Adipose tissue (tissue), 3 donors: ENCODE results near the gene ASB7. TPM values are rescaled to one million over a fixed set of nuclear protein-coding genes. Genes with fewer than 3 reads are reported as not detected.

Source experiments
- H3K27ac ChIP-seq: one replicate; pipeline ENCODE4 v1.5.1; 2013; ENCODE audit warnings: low read depth, low read length
- WGBS, 3 donors: extraction: QIAGEN DNeasy Blood & Tissue Kit; methylation state at CpG; one replicate each; pipeline ENCODE4 v1.1.7; 2013; 5-methylcytosine and 5-hydroxymethylcytosine counted together
- polyA plus RNA-seq, 3 donors: library from polyadenylated mRNA; stranded (reverse); fragments of 200-250 nt; gene quantifications; one replicate each; pipeline ENCODE4 v1.2.3, GENCODE V29; 2013
- donor health status: healthy with polysubstance abuse.
- donor health status: Bipolar disorder and iron deficiency.
- donor health status: healthy.

Gene ASB7
- polyA plus RNA-seq, 3 donors: 2.1 to 4.2 (median 3.0) TPM

DNA sequence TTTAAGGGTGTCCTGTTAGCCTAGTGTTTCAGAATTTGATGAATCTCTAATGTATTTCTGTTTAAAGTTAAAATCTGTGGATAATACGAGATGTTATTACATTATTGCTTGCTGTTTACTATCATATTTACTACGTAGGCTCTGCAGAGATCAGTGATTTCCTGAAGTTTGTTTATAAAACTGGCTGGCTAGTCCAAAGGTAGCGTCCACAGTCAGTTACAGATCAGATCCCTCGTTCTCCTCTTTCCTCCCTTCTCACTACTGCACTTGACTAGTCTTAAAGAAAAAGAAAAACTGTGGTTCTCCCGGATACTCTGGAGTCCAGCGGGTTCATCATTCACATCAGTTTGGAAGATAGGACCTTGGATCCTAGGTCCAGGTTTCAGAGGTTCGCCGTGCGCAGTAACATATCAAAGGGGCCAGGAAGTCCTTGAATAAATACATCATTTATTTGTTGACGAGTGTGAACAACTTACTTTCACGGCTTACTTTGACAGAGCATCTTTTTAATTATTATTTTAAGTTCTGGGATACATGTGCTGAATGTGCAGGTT lies 35.9 kb downstream of the ASB7 start:
- 88 to 95% (median 93%) methylated on average over 11 of the region's 11 CpGs for WGBS, 3 donors
- H3K27ac ChIP-seq: no peak overlapping the region

- WGBS, 3 donors: 69 to 90% (median 71%) methylated on average over 9 of the region's 9 CpGs
Measured at GRCh38 chr15:100642213-100642949, 40.0 kb downstream of the ASB7 start.

DNA sequence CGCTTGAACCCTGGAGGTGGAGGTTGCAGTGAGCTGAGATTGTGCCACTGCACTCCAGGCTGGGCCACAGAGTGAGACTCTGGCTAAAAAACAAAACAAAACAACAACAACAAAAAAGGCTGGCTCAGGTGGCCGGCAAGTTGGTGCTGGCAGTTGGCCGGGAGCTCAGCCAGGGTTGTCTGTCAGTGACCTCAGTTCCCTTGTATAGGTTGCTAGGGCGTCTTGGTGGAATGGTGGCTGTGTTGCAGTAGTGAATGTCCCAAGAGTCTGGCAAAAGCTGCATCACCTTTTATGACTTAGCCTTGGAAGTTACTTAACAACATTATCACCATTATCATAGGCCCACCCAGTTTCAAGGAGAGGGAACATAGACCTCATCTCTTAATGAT lies 40.6 kb downstream of the ASB7 start:
- H3K27ac ChIP-seq: no peak overlapping the region
- 78 to 97% (median 86%) methylated on average over 4 of the region's 4 CpGs for WGBS, 3 donors

More at GRCh38 chr15:100642213-100642949, 40.0 kb downstream of the ASB7 start:
- no peak overlapping the region for H3K27ac ChIP-seq

GRCh38 chr15:100645671-100646070 lies 43.3 kb downstream of the ASB7 start:
- no peak overlapping the region for H3K27ac ChIP-seq

GRCh38 chr15:100648951-100649350 lies 46.6 kb downstream of the ASB7 start:
- WGBS, 3 donors: 85 to 95% (median 93%) methylated on average over 8 of the region's 8 CpGs
- H3K27ac ChIP-seq: no peak overlapping the region

More at GRCh38 chr15:100645671-100646070, 43.3 kb downstream of the ASB7 start:
- WGBS, 3 donors: 66 to 95% (median 78%) methylated on average over 5 of the region's 5 CpGs

GRCh38 chr15:100650685-100651084 lies 48.3 kb downstream of the ASB7 start:
- H3K27ac ChIP-seq: no peak overlapping the region
- WGBS, 3 donors: 54 to 85% (median 76%) methylated on average over 1 of the region's 1 CpG

DNA sequence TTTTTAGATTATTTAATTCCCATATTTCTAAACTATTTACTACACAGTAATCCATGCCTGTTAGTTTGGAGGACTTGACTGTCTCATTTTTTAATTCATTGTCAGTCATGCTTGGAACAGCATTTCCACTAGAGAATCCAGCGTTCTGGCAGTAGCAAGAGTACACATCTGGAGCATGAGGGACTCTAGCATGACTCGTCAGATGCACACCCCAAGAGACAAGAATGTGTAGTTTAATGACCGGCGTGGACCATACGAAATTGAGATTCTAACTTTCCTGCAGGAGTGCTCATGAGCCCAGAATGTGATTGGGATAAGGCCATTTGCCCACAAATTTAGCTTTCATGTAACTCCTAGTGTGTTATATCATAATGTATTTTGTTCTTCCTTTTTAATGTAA lies 48.9 kb downstream of the ASB7 start:
- no peak overlapping the region for H3K27ac ChIP-seq
- 70 to 92% (median 85%) methylated on average over 5 of the region's 5 CpGs for WGBS, 3 donors

DNA sequence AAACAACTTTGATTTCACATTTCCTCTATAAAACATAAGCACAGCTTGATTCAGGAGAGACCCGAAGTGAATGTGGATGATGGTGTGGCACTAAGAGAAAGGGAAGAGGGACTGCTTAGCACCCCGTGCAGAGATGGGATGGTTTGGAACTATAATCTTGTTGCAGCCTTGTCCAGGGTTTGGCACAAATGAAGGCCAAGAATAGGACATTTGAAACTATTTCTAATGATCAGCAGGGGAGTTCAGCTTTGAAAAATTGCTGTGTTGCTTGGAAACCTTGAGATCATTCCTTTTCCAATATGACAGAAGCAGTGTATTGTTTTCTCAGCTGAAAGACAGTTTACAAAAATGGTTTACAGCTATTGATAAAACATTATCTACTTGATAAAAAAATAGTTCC lies 49.7 kb downstream of the ASB7 start:
- WGBS, 3 donors: 66 to 80% (median 78%) methylated on average over 2 of the region's 2 CpGs
- no peak overlapping the region for H3K27ac ChIP-seq

DNA sequence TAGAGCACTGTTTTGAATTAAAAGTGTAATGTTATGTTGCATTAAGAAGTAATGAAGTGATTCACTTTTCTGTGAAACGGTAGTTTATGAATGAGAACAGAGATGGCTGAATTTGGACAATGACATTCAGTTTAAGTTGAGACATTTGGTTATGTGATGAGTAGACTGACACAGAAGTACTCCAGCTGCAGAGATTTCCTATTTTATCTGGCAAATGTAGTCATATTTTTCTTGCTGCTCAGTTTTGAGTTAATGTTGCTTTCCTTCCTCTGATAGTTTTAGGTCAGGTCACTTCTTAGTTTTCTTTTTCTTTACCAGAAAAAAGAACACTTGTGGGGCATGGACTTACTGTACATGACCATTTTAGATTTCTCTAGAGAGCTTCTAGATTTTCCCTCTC lies 51.2 kb downstream of the ASB7 start:
- no peak overlapping the region for H3K27ac ChIP-seq
- WGBS, 3 donors: 49 to 80% (median 64%) methylated on average over 1 of the region's 1 CpG

DNA sequence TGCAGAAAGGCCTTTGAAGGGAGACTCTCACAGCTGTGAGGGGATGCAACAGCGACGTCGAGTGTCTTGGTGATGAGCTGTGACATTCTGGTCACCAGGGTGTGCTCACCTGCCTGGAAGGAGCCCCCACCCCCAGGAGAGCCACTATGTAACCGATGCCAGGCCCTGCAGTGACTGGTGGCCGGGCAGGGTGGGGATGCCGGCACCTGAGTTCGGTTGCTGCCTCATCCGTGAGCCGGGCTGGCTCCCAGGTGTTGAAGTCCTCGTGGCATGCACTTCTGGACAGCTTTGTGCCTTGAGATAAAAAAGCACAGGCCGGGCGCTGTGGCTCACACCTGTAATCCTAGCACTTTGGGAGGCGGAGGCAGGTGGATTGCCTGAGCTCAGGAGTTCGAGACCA lies 56.5 kb downstream of the ASB7 start:
- H3K27ac ChIP-seq: no peak overlapping the region
- WGBS, 3 donors: 77 to 97% (median 92%) methylated on average over 14 of the region's 14 CpGs

GRCh38 chr15:100661156-100661555 lies 58.8 kb downstream of the ASB7 start:
- whole genome bisulfite sequencing, 3 donors: 82 to 90% (median 86%) methylated on average over 10 of the region's 10 CpGs
- no peak overlapping the region for H3K27ac ChIP-seq

DNA sequence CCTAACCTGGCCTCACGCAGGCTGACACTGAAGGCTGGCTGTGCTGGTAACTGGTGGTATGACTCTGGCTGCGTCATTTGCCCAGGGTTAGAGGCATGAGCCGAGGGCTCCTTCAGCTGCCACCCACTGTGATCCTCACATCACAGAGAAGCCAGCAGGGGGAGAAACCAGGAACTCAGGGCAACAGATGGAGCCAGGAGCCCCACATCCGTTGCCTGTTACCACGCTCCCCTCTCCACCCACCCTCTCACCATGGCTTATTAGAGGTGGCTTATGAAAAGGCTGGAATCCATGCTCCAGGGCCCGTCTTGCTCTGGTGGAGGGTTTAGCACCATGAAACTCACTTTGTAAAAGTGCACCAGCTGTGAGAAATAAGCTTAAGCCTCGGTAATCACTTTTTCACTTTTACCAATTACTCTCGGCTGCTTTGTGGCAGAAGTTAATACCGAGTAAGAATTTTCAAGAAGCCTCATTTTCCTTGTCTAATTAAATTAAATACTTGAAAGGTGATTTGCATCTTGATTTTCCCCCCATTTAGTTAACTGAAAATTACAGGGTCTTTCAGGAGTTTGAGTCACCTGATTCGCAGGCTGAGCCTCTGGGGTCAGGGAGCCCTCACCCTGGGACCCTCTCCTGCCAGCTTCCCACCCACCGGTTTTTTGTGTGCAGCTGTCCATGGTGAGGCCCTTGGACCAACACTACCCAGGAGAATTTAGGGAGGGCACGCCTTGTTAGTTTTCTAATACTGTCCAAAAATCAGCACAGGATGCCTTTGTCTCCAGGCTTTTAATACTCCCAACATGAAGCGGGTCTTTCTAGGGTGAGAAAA lies 60.9 kb downstream of the ASB7 start:
- H3K27ac ChIP-seq: no peak overlapping the region
- 56 to 63% (median 61%) methylated on average over 13 of the region's 13 CpGs for WGBS, 3 donors

DNA sequence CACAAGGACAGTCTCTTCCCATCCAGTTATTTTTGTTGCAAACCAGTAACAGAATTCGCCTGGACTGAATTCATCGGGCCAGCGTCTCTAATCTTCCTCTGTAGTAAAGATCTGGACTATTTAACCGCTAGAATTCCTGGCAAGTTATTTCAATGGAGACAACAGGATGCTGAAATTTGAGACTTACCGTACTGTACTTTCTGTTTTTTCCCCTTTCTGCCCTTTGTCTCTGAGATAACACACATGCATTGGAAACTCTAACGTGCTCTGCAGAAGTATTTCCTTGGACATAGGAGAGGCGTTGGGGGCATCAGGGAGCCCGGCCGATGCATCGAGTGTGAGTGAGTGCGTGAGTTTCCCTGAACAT lies 61.5 kb downstream of the ASB7 start:
- WGBS, 3 donors: 34 to 63% (median 41%) methylated on average over 11 of the region's 11 CpGs
- no peak overlapping the region for H3K27ac ChIP-seq

DNA sequence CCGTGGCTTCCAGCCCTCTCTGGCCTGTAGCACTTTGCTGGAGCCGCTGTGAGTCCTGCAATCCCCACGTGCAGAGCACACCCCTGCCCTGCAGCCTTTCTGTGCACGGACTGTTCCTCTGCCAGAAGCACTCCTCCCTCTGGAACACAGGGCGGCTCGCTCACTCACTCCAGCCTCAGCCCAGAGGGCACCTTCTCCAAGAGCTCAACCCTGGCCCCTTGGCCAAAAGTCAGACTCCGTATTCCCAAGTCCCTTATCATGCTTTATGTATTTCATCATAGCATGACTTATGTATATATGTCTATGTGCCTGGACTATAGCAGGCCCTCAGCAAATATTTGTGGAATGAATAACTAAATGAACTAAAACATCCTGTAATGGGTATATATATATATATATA lies 63.2 kb downstream of the ASB7 start:
- no peak overlapping the region for H3K27ac ChIP-seq
- WGBS, 3 donors: 51 to 55% (median 55%) methylated on average over 7 of the region's 7 CpGs

- H3K27ac ChIP-seq: no peak overlapping the region
- 58 to 69% (median 63%) methylated on average over 20 of the region's 20 CpGs for WGBS, 3 donors
Measured at GRCh38 chr15:100667405-100668347, 65.3 kb downstream of the ASB7 start.

GRCh38 chr15:100668348-100668745 lies 66.0 kb downstream of the ASB7 start:
- 69 to 81% (median 78%) methylated on average over 7 of the region's 7 CpGs for WGBS, 3 donors

GRCh38 chr15:100669260-100669659 lies 66.9 kb downstream of the ASB7 start:
- no peak overlapping the region for H3K27ac ChIP-seq
- 78 to 91% (median 89%) methylated on average over 15 of the region's 15 CpGs for WGBS, 3 donors

More at GRCh38 chr15:100668348-100668745, 66.0 kb downstream of the ASB7 start:
- H3K27ac ChIP-seq: no peak overlapping the region

GRCh38 chr15:100670505-100671021 lies 68.2 kb downstream of the ASB7 start:
- WGBS, 3 donors: 72 to 87% (median 79%) methylated on average over 8 of the region's 8 CpGs
- H3K27ac ChIP-seq: no peak overlapping the region
